HFFc6 (cell line): Measurements from ENCODE around the gene FILIP1L. TPM values are rescaled to one million over a fixed set of nuclear protein-coding genes. Genes with fewer than 3 reads are reported as not detected.

Experiments used
- DNase-seq: peaks from one replicate; pipeline ENCODE4 v3.0.0-alpha.2; 2018
- H3K27ac Mint-ChIP-seq: 2 replicates; pipeline ENCODE4 v1.8.0; 2020; ENCODE audit warnings: mild to moderate bottlenecking, mixed read lengths
- H3K27me3 Mint-ChIP-seq: 2 replicates; pipeline ENCODE4 v1.8.0; 2021; ENCODE audit warnings: mild to moderate bottlenecking, moderate library complexity, mixed read lengths; ENCODE audit not compliant: insufficient read depth
- H3K36me3 Mint-ChIP-seq: 2 replicates; pipeline ENCODE4 v1.8.0; 2021; ENCODE audit warnings: low read depth, mixed read lengths
- H3K4me1 Mint-ChIP-seq: 2 replicates; pipeline ENCODE4 v1.8.0; 2020; ENCODE audit warnings: low read depth, mixed read lengths
- H3K4me3 Mint-ChIP-seq: 2 replicates; pipeline ENCODE4 v1.8.0; 2020; ENCODE audit warnings: mild to moderate bottlenecking, moderate library complexity, mixed read lengths
- H3K9me3 Mint-ChIP-seq: 2 replicates; pipeline ENCODE4 v1.8.0; 2020; ENCODE audit warnings: mild to moderate bottlenecking, mixed read lengths
- total RNA-seq, 6 experiments: library from RNA; stranded (reverse); fragmentation: NEBNext Ultra II Directional; extraction: Animal tissue kit (Norgen Biotek cat#: 25700); gene quantifications; 2 replicates in 1 of 6; 3 replicates in 5 of 6; pipeline ENCODE4 v1.2.3, GENCODE V29; 2021
- TF ChIP-seq, protein P1 (sequence below): fragments of 200-600 bp; sonication (generic); IDR thresholded peaks from 2 replicates; pipeline ENCODE4 v1.5.0; 2021; ENCODE audit warnings: antibody characterized with exemption, mild to moderate bottlenecking

Gene FILIP1L
- total RNA-seq, 6 experiments from 2014 or later: 37.8 to 54.7 (median 48.2) TPM

DNA sequence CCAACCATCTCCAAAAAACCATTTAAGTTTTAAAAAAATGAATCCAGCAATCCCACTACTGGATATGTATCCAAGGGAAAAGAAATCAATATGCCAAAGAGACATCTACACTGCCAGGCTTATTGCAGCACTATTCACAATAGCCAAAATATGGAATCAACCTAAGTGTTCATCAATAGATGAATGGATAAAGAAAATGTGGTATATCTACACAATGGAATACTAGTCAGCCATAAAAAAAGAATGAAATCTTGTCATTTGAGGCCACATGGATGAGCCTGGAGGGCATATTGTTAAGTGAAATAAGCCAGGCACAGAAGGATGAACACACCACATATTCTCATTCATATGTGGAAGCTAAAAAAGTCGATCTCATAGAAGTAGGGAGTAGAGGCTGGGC is 136.1 kb downstream of the FILIP1L start:
- Mint-ChIP-seq H3K4me1 (no peaks in the 10 kb centered on the region), H3K27me3 (no peaks in the 10 kb centered on the region), H3K27ac (no peak overlapping the region), H3K4me3 (no peak overlapping the region), H3K9me3 (no peaks in the 10 kb centered on the region), H3K36me3 (peaks cover 7% of the 10 kb centered on the region; the same call in 1 of the 2 replicates)
- DNase-seq: no peak
- TF ChIP-seq, protein P1, sequence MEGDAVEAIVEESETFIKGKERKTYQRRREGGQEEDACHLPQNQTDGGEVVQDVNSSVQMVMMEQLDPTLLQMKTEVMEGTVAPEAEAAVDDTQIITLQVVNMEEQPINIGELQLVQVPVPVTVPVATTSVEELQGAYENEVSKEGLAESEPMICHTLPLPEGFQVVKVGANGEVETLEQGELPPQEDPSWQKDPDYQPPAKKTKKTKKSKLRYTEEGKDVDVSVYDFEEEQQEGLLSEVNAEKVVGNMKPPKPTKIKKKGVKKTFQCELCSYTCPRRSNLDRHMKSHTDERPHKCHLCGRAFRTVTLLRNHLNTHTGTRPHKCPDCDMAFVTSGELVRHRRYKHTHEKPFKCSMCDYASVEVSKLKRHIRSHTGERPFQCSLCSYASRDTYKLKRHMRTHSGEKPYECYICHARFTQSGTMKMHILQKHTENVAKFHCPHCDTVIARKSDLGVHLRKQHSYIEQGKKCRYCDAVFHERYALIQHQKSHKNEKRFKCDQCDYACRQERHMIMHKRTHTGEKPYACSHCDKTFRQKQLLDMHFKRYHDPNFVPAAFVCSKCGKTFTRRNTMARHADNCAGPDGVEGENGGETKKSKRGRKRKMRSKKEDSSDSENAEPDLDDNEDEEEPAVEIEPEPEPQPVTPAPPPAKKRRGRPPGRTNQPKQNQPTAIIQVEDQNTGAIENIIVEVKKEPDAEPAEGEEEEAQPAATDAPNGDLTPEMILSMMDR: no peak

DNA sequence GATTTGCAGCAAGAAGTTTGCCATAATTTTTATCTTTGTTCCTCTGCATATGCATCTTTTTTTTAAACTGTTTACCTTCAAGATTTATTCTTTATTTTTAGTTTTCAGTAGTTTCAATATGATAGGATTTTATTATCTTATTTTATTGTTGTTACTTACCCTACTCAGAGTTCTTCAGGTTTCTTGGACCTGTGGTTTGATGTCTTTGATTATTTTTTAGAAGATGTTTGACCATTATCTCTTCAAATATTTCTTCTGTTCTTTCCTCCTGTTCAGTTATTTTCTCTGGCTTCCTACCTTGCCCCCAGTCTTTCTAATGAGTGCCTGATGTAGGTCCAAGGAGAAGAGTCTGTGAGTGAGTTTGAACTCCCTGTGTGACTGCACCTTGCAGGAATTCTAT is 137.7 kb downstream of the FILIP1L start:
- Mint-ChIP-seq H3K4me3 (no peak overlapping the region), H3K36me3 (peaks cover 7% of the 10 kb centered on the region; the same call in 1 of the 2 replicates), H3K27ac (no peak overlapping the region), H3K4me1 (no peaks in the 10 kb centered on the region), H3K9me3 (no peaks in the 10 kb centered on the region), H3K27me3 (no peaks in the 10 kb centered on the region)
- DNase-seq: no peak
- TF ChIP-seq, protein P1: no peak

DNA sequence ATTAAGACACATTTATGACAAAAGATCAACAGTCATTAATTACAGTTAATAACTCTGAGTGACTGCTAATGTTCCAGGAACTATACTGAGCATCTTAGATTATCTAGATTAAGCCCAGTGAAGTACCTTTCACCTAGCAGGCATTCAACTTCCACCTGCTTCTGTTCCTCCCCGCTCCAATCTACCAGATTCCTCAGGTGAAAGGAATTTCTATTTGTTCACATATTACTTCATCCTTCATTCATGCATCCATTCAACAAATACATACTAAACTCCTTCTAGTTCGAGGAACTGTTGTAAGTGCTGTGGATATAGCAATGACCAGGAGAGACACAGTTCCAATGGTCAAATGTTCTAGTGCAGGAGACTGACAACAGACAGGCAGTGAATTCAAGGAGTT is 139.3 kb downstream of the FILIP1L start:
- H3K36me3 Mint-ChIP-seq: peaks cover 7% of the 10 kb centered on the region; the same call in 1 of the 2 replicates
- TF ChIP-seq, protein P1: no peak
- H3K9me3 Mint-ChIP-seq: no peaks in the 10 kb centered on the region
- no peaks in the 10 kb centered on the region; the same call in 1 of the 2 replicates for H3K27me3 Mint-ChIP-seq
- H3K4me1 Mint-ChIP-seq: no peaks in the 10 kb centered on the region
- no peak overlapping the region for H3K27ac Mint-ChIP-seq
- no peak overlapping the region for H3K4me3 Mint-ChIP-seq
- DNase-seq: no peak

DNA sequence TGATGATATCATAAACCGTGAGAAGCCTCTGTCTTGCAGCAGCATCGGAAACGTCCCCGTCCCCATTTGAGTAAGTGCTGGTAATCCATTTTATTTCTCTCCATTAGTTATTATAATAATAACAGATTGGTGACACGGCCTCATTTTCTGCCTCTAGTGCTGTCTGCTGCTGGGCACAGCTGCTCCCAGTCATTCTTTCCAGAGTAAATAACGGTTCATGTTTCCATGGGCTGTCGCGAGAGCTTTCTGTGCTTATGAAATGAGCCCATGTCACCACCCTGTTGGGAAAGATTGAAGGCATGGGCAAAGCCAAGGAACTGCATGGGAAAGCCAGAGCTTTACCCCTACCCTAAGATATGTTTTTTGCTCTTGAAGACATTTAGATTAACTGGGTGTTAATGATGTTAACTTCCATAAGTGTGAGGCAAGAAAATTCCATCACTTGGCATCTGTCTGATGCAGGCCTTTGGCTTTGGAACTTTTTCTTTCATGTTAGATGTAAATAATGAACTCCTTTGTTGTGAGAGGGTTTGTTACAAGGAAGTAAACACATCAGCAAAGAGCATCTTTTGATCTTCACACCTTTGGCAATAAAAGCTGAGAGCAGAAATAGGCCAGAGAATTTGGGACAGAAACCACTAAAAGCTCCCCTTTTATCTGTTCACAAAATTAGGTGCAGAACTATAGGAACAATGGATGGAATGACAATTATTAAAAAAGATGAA is 141.8 kb downstream of the FILIP1L start:
- TF ChIP-seq, protein P1: no peak
- Mint-ChIP-seq H3K4me1 (peaks cover 9% of the 10 kb centered on the region), H3K36me3 (peaks cover 7% of the 10 kb centered on the region; the same call in 1 of the 2 replicates), H3K27me3 (no peaks in the 10 kb centered on the region; the same call in 1 of the 2 replicates), H3K4me3 (no peak overlapping the region), H3K9me3 (no peaks in the 10 kb centered on the region), H3K27ac (no peak overlapping the region)
- no peak for DNase-seq

DNA sequence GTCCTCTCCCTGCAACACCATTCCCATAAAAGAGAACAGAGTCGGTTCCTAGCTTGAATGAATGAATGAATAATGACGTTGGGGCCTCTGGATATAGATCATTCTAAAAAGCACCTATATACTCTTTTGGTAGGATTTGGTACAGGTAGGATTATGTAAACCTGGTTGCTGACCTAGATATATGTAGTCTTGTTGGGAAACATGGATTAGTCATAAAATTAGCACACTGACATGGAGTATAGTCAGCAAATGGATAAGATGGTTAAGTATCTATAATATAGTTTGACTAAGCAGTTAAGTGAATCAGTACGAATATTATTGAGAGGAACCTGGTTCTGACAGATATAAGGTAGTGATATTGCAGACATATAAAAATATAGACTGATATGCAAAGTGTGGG is 142.5 kb downstream of the FILIP1L start:
- Mint-ChIP-seq H3K27ac (no peak overlapping the region), H3K4me1 (peaks cover 16% of the 10 kb centered on the region), H3K4me3 (no peak overlapping the region), H3K36me3 (0 out of 2 replicates have a peak, but pooled peaks cover 1% of the 10 kb centered on the region), H3K9me3 (no peaks in the 10 kb centered on the region), H3K27me3 (no peaks in the 10 kb centered on the region; the same call in 1 of the 2 replicates)
- TF ChIP-seq, protein P1: no peak
- DNase-seq: no peak
